SHP77 (cell line): ENCODE measurements around the gene SDK2.
A peak's percentile ranks its signal among the peaks of the same experiment; 100 is the strongest.
"Not testable (repeated sequence)": the region's sequence is repeated elsewhere in the genome, so short reads cannot be mapped to it uniquely, and the experiment has no call there.

Experiments
- DNase-seq, 2 experiments: peaks; one replicate each; lab custom pipeline; 2025; lab: John Stamatoyannopoulos, UW

SDK2 gene

DNA sequence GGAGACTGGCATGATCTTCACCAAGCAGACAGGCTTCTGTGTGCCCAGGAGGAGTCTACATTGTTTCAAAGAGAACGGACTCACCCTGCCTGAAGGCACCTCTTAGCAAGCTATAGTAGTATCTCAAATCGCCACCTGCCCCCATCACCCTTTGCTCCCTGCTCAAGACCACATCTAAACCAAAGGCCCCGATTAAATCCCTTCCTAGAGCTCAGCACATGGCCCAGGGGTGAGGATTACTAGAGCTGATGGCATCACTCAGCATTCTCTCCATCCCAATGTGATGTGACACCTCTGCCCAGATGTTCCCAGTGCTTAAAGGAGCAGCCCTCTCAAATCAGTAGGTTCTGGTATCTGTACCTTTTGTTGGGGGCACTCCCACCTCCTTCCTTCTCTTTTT lies 324.5 kb downstream of the SDK2 start:
- DNase-seq, result no peak

DNA sequence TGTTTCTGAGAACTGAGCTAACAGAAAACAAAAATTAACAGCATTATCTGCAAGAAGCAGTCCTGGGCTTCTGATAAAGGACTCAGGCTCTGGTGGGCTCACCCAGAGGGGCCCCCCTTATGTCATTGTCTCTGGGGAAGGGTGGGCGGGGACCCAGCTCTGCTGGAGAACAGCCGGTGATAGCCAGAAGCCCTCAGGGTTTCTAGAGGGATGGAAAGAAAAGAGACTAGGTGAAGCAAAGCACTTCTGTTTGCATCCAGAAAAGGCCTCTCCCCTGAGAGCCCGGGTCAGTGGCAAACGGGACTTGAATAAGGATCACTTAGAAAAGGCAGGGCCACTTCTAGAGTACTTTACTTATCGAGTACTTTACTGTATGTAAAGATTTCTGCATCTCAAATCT lies 325.4 kb downstream of the SDK2 start:
- no peak for DNase-seq

DNA sequence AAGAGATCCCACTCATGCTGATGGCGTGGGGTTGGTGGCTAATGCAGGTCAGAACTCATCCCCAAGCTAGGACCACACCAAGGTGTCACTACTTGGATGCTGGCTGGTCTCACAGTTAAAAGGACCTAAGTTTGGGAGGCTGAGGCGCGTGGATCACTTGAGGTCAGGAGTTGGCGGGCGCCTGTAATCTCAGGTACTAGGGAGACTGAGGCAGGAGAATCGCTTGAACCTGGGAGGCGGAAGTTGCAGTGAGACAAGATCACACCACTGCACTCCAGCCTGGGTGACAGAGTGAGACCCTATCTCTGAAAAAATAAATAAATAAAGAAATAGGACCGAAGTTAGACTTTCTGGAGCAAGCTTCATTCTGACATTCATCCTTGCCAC lies 325.8 kb downstream of the SDK2 start:
- DNase-seq, result no peak

DNA sequence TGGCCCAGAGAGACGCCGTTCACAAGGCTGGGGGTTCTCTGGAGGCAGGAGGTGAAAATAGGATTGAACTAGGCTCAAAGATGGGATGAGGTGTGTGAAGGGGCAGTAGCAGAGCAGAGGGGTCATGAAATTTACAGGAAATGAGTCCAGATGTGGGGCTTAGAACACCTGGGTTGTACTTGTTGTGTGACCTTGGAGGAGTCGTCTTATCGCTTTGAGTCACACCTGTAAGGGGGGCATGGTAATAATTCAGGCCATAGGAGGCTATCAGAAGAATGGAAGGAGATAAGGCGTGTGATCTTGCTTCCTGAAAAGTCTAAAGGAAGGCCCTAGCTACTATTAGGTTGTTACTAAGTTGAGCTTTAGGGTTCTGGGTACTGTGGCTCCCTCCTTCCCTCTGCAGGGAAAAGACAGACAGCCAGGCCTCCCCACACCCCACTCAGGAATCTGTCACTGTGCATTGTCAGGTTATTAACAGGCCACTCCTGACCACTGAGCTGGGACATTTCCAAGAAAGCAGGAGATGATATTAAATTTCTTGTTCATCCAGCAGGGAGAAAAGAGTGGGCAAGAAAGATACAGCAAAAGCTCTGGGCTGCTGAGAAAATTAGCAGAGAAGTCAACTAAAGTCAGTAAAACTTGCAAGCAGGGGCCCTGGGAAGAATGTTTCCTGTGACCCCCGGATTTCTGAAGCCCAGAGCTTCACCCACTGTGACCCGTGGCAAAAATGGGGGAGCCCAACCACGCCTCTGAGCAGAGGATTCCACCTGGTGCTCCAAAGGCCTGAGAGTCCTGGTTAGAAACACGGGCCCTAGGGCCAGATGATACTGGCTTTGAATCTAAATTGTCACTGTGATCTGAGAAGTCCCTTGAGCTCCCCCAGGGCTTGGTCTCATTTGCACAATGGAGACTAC lies 326.5 kb downstream of the SDK2 start:
- DNase-seq, result no peak

DNA sequence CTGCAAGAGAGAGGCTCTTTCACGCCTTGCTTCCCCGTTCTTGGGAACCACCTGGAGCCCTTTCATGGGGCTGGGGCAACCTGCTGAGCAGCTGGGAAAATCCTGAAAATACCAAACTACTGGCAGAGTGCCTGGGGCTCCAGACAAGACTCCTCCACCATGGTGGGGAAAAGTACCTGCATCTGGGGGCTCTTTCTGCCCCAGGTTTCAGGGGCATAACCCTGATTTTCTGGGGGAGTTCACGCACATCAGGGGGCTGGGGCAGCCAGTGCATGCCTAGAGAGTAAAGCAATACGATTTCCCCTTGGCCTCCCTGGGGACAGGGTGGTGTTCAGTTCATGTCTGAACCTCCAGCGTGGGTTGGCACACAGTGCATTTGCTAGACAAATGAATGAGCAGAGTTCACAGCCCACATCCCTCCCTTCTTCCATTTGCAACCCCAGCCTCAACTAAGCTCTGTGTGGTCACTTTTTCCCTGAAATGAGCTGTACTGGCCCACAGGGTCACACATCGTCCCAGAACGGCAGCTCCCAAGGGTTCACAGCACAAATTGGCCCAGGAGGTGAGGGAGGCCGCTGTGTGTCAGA lies 327.2 kb downstream of the SDK2 start:
- no peak for DNase-seq

DNA sequence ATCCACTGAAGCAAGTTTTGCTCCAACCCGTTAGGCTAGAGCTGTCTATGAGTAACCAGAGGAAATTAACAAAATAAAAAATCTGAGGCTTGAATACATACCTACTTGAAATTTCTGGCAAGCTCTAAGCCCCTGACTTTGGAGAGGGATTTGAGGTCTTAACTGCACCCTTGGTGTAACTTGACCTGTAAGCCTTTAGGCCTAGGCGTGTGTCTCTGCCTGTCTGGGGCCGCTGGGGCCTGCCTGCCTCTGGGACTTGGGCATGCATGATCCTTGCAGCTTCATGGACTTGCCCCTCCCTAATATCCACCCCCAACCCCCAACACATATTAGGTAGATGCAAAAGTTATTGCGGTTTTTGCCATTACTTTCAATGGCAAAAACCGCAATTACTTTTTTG lies 328.8 kb downstream of the SDK2 start:
- no peak for DNase-seq

DNA sequence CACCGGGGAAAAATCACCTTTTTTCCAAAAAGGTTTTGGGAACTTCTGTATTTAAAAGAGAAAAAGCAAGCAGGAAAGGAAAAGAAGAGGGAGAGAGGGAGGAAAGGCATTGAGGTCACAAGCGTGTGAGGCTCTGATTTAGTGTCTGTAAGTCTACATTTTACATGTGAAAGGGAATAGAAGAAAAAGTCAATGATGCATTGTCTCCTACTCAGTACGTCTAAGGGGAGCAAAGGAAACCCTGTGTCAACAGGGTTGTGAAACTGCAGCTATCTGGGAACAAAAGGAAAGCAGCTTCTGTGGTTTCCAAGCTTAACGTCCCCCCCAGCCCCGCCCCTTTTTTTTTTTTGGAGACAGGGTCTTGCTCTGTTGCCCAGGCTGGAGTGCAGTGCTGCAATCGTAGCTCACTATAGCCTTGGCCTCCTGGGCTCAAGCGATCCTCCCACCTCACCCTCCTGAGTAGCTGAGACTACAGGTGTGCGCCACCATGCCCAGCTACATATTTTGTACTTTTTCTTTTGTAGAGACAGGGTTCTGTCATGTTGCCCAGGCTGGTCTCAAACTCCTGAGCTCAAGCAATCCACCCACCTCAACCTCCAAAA lies 330.6 kb downstream of the SDK2 start:
- no peak for DNase-seq

DNA sequence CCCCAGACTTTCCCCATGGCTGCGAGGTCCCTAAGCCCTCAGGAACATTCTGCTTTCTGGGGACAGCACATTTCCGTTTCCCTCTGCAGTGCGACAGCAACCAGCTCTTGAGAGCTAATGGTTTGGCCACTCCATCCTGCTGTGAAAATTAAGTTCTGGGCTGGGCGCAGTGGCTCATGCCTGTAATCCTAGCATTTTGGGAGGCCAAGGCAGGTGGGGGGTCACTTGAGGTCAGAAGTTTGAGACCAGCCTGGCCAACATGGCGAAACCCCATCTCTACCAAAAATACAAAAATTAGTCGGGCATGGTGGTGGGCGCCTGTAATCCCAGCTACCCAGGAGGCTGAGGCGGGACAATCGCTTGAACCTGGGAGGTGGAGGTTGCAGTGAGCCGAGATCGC lies 331.4 kb downstream of the SDK2 start:
- DNase-seq, result not testable (repeated sequence)

DNA sequence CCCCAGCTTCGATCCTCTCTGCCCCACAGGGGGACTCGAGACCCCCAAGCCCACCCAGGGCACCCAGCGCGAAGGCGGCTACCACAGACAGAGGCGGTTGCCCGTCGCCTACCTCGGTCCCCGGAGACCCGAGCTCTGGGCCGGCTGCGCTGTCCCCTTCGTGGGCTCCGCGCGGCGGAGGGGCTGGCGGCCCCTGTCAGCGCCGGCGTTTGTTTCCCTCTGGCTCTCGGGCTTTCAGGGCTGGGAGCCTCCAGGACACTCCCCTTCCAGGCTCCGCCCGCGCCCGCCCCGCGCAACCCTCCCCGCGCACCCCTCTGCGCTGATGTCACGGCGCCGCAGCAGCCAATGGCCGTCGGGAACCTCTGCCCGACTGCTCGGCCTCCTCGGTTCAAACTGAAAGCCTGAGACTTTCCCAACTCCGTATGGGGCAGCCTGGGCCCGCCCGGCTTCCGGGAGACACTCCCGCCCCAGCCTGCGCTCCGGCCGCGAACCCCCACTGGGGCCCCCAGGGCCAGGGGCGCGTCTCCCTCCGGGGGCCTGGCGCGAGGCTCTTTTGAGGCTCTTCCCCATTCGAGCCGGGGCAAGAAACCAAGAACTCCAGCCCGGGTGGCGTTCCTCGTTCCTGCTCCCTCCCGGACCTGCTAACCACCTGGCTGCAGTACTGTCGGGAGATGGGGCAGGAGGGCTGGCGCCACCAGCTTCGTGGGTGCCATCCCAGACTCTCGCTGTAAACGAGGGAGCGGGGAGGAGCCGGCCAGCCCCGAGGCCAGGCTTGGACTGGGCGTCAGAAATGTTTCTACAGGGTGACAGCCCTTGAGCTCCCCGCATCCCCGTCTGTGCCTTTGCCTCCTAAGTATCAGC lies 332.2 kb downstream of the SDK2 start, which contains the start of gene CDC42EP4:
CDC42EP4 (minus strand) TSS at position 221 of the 861 bp plus-strand sequence. CDS start 25,501 bp downstream, outside the sequence.
- DNase-seq, result peak; percentile 89 to 92

DNA sequence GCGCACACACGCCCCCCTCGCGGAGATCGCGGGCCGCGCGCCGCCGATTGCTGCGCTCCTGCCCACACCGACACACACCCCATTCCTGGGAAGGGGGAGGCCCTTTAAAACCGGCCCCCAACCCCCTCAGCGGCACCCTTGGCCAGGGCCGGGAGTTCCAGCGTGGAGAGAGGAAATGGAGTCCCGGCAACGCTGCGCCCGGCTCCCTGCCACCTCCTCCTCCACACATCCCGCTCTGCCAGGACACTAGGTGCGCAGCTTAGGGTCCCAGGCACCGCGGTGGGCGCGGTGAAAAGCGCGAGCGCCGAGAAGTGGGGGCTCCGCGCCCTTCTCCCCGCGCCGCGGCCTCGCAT lies 332.8 kb downstream of the SDK2 start:
- DNase-seq, result no peak

DNA sequence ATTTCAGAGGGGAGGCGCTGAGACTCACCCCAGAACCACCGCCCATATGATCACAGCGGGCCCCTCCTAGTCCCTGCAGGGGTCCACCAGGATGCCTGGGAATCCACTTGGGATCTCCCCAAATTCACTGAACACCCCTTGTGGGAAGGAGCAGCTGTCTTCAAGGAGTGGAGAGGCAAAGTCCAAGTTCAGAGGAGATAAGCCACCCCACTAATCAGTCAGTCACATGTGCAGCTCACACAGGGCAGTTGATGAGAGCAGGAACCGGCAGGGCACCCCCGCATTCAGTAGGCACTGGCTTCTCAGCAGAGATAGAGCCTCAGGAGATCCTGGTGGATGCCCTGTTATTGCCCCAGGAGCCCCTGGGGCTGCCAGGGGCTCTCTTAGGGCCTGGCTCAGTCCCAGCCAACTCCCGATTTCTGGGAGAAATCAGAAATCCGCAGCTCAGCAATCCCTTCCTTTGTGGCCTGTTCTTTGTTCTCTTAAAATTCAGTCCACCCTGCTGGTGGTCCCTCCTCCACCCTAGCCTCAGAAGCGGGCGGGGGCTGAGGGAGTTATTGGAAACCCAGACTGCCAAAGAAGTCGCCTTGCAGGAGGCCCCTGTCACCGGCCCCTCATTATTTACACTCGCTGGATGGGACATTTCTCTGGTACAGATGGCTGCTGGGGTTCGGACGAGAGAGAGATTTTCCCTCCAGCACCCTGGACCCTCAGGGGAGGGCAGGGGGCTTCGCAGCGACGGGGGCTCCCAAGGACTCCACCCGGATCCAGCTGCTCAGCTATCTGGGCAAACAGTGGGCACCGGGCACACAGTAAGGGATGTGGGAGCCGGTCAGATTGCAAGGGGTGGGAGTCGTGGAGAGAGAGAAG lies 334.3 kb downstream of the SDK2 start:
- DNase-seq, result no peak

DNA sequence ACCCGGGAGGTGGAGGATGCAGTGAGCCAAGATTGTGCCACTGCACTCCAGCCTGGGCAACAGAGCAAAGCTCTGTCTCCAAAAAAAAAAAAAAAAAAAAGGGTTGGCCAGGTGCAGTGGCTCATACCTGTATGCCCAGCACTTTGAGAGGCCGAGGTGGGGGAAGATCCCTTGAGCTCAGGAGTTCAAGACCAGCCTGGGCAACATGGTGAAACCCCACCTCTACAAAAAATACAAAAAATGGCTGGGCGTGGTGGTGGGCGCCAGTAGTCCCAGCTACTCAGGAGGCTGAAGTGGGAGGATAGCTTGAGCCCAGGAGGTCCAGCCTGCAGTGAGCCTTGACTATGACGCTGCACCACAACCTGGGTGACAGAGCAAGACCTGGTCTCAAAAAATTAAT lies 335.3 kb downstream of the SDK2 start:
- DNase-seq, result not testable (repeated sequence)

DNA sequence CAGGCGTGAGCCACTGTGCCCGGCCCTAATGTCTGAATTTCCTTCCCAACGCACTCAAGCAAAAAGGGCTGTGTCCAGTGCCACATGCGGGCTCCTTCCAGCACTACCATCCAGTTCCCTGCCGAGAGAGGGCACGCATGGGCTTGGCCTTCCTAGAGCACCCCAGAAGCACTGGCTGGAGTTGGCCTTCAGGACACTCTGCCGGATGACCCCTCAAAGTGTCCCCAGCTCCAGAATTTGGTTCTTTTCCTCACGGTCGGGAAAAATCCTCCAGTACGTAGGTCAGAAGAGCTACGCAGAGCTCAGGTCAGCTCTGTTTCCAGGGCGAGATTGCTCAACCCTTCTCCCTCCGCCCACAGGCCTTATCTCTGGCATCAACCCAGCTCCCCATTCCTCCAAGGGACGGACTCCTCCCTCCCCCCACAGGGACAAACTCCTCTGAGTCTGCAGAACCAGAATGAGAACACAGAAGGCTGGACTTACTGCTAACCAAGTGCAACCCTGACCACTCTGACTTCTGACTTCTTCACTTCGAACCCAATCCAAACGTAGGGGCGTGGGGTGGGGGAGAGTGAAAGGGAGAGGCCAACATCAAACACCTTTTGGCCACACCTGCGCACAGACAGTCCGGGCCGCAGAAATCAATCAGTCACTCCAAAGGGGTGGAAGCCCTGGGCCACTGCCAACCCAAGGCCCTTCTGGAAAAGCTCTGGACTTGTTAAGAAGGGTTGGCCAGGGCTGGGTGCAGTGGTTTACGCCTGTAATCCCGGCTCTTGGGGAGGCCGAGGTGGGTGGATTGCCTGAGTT lies 336.0 kb downstream of the SDK2 start:
- DNase-seq, result no peak

DNA sequence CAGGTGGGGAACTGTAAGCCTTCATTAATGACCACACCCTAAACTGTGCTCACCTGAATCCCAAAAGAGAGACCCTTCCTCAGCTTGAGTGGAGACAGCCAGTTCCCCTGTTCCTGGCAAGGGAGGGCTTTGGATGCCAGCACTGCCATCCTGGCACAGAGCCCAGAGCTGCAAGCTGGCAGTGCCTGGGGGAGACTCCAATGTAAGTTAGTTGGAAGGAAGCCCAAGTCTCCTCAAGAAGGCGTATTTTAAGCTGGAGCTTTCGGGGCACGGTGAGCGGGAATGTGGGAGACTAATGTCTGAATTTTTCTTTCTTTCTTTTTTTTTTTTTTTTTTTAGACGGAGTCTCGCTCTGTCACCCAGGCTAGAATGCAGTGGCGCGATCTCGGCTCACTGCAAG lies 337.1 kb downstream of the SDK2 start:
- DNase-seq, result no peak

DNA sequence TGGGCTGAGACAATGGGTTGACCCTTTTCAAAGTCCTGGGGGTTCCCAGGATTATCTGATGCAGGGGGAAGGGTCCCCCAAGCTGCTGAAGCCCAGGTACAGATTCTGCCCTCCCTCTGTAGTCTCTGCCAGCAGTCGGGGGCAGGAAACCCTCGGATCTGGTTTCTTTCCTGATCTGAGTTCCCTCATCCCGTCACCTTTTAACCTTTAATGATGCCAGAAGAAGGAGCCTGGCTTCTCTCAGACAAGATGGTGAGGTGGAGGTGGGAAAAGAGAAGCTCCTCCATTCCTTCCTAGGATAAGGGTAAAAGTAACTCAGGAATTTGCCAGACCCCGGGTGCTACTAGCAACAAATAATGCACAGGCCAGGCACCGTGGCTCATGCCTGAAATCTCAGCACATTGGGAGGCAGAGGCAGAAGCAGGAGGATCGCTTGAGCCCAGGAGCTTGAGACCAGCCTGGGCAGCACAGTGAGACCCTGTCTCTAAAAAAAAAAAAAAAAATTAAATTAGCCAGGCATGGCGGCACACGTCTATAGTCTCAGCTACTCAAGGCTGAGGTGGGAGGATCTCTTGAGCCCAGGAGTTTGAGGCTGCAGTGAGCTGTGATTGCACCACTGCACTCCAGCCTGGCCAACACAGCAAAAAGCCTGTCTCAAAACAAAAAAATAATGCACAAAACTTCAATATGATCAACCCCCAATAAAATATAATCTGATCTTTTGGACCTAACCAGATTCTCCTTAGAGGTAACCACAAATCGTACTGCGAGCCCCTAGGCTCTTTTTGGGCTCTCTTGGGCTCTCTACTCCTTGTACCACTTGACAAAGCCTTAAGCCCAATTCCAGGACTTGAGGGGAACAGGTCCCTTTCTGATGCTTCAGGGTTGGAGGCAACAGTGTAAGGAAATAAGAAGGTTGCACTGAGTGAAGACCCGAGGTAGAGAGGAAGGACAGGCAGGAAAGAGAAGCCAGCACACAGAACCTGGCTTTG lies 338.1 kb downstream of the SDK2 start:
- DNase-seq, result no peak

DNA sequence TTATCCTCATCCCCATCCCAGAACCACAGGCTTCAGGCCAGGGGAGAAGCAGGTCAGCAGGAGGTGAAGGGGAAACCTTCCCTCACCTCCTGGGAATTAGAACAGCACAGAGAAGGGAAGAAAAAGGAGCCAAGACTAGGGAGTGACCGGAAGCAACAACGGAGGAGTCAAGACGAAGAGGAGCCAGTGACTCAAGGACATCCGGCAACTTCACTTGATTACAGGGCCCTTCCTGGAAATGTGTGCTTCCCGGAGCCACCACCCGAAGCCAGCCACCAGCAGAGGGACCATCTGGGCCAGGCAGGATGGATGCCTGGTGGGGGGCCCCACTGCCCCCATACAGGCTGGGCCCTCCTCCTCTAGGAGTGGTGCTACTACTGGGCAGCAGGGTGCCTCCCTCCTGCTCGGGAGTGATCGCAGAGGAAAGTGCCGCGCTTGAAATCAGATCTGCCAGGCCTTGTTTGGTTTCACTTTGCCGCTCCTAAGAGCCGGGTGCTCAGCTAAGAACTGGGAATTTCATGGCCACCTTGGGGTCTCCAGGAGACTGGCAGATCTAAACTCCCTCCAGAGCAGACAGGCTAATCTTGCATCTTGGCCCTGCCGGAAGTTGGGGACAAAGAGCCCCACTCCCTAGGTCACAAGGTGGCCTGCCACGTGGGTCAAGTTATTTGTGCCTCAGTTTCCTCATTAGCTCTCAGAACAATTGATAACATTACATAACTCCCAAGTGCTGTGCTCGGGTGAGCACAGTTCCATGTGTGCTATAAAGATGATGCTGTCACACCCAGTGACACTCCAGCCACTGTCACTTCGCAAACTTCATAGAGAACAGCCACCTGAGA lies 339.1 kb downstream of the SDK2 start:
- DNase-seq, result peak; percentile 36 to 71

DNA sequence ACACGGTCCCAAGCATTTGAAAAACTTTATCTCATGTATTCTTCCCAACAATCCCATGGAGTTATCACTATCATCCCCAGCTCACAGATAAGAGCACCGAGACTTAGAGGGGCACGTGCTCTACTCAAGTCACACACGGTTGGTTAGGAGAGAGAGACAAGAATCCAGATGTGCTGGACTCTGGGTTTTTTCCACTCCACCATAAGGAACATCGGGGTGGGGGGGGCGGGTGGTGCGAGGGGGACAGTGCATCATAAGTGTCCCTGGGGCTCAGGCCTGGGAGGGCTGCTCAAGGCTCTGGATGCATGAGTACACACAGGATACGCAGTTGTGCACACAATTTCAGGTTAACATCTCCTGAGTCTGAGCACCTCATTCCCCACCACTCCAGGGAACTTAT lies 339.8 kb downstream of the SDK2 start:
- no peak for DNase-seq

DNA sequence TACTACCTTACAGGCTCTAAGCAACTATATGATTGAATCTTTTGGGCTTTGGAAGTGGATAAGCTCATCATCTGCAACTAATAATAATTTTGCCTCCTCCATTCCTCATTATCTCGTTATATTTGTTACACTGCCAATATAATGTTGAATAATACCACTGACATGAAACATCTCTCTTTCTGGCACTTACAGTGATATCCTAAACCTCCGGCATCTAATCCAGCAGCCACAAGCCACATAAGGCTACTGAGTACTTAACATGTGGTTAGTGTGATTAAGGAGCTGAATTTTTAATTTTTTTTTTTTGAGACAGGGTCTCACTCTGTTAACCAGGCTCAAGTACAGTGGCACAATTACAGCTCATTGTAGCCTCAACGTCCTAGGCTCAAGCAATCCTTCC lies 342.1 kb downstream of the SDK2 start:
- no peak for DNase-seq
